Mesenchymal stem cell (in vitro differentiated cells and primary cell): ENCODE data around the gene ATP5F1D.

Experiments used
- DNase-seq: peaks from one replicate; pipeline ENCODE4 v3.0.0-alpha.2; 2013
- H2AFZ ChIP-seq: one replicate; pipeline ENCODE4 v1.6.1; 2013; ENCODE audit warnings: low read depth, mild to moderate bottlenecking, control low read depth, inconsistent platforms, low read length, moderate library complexity
- H2AK5ac ChIP-seq: 2 replicates; pipeline ENCODE4 v1.6.1; 2013; ENCODE audit warnings: low read length, moderate library complexity, mild to moderate bottlenecking, inconsistent platforms; ENCODE audit not compliant: severe bottlenecking
- H2BK120ac ChIP-seq: one replicate; pipeline ENCODE4 v1.6.1; 2013; ENCODE audit warnings: low read depth, mild to moderate bottlenecking, inconsistent platforms, low read length, moderate library complexity
- H2BK12ac ChIP-seq, 2 experiments: one replicate each; pipeline ENCODE4 v1.6.1; 2013; ENCODE audit warnings: inconsistent platforms in 2 of 2, low read length in 2 of 2, mild to moderate bottlenecking in 2 of 2, moderate library complexity in 2 of 2, control low read depth in 1 of 2
- H2BK15ac ChIP-seq: one replicate; pipeline ENCODE4 v1.6.1; 2013; ENCODE audit warnings: mild to moderate bottlenecking, low read depth, inconsistent platforms; ENCODE audit not compliant: poor library complexity, severe bottlenecking
- H2BK5ac ChIP-seq: 2 replicates; pipeline ENCODE4 v1.6.1; 2013; ENCODE audit warnings: low read depth, mild to moderate bottlenecking, low read length, control low read depth, inconsistent platforms; ENCODE audit not compliant: poor library complexity, severe bottlenecking
- H3K14ac ChIP-seq, 2 experiments: one replicate each; pipeline ENCODE4 v1.6.1; 2013; ENCODE audit warnings: inconsistent platforms in 2 of 2, low read length in 2 of 2, control low read depth in 1 of 2, mild to moderate bottlenecking in 1 of 2, moderate library complexity in 1 of 2
- H3K18ac ChIP-seq, 2 experiments: one replicate each; pipeline ENCODE4 v1.6.1; 2013; ENCODE audit warnings: inconsistent platforms in 2 of 2, low read length in 2 of 2, control low read depth in 1 of 2, low read depth in 1 of 2, mild to moderate bottlenecking in 1 of 2
- H3K23ac ChIP-seq, 2 experiments: one replicate each; pipeline ENCODE4 v1.6.1; 2013; ENCODE audit warnings: inconsistent platforms in 2 of 2, low read length in 2 of 2, mild to moderate bottlenecking in 2 of 2, moderate library complexity in 2 of 2, control low read depth in 1 of 2
- H3K27ac ChIP-seq: 2 replicates; pipeline ENCODE4 v1.5.1; 2013; ENCODE audit warnings: mild to moderate bottlenecking, moderate library complexity, low read length, control low read depth, inconsistent platforms; ENCODE audit not compliant: poor library complexity, severe bottlenecking
- H3K27me3 ChIP-seq, 2 experiments: 2 replicates each; pipeline versions ENCODE4 v1.6.1 to v1.7.0; 2013; ENCODE audit warnings: low read length in 2 of 2, mild to moderate bottlenecking in 2 of 2, moderate library complexity in 2 of 2, control low read depth in 1 of 2, inconsistent platforms in 1 of 2; ENCODE audit not compliant: control insufficient read depth in 1 of 2, insufficient read depth in 1 of 2
- H3K36me3 ChIP-seq, 2 experiments: 2 replicates each; pipeline versions ENCODE4 v1.6.1 to v1.7.0; 2013; ENCODE audit warnings: low read length in 2 of 2, control low read depth in 1 of 2, inconsistent platforms in 1 of 2, low read depth in 1 of 2, mild to moderate bottlenecking in 1 of 2; ENCODE audit not compliant: insufficient read depth in 2 of 2, control insufficient read depth in 1 of 2
- H3K4ac ChIP-seq, 2 experiments: one replicate each; pipeline ENCODE4 v1.6.1; 2013; ENCODE audit warnings: inconsistent platforms in 2 of 2, low read length in 2 of 2, mild to moderate bottlenecking in 2 of 2, moderate library complexity in 2 of 2, control low read depth in 1 of 2, low read depth in 1 of 2
- H3K4me1 ChIP-seq: 2 replicates; pipeline ENCODE4 v1.6.1; 2013; ENCODE audit warnings: low read depth, low read length, control low read depth; ENCODE audit not compliant: control insufficient read depth, insufficient read depth
- H3K4me2 ChIP-seq: 2 replicates; pipeline ENCODE4 v1.6.1; 2013; ENCODE audit warnings: low read length, mild to moderate bottlenecking, inconsistent platforms; ENCODE audit not compliant: poor library complexity, severe bottlenecking
- H3K4me3 ChIP-seq, 2 experiments: 2 replicates each; pipeline versions ENCODE4 v1.5.1 to v1.7.0; 2013; ENCODE audit warnings: low read length in 2 of 2, mild to moderate bottlenecking in 2 of 2, control low read depth in 1 of 2, low read depth in 1 of 2; ENCODE audit not compliant: insufficient read depth in 1 of 2
- H3K79me1 ChIP-seq: replicated peaks from 2 replicates; pipeline ENCODE4 v1.6.1; 2013; ENCODE audit warnings: mild to moderate bottlenecking, control low read depth, low read length, inconsistent platforms; ENCODE audit not compliant: poor library complexity, severe bottlenecking
- H3K9ac ChIP-seq: 2 replicates; pipeline ENCODE4 v1.7.0; 2013; ENCODE audit warnings: mild to moderate bottlenecking, low read length, moderate library complexity
- H3K9me3 ChIP-seq: 2 replicates; pipeline ENCODE4 v1.7.0; 2013; ENCODE audit warnings: mild to moderate bottlenecking, low read length; ENCODE audit not compliant: control insufficient read depth
- H4K8ac ChIP-seq: one replicate; pipeline ENCODE4 v1.6.1; 2013; ENCODE audit warnings: inconsistent platforms, mild to moderate bottlenecking, low read length, moderate library complexity
- H4K91ac ChIP-seq: one replicate; pipeline ENCODE4 v1.6.1; 2013; ENCODE audit warnings: mild to moderate bottlenecking, low read length, inconsistent platforms
- WGBS: methylation state at CpG from one replicate; pipeline ENCODE4 v1.1.7; 2013; ENCODE audit warnings: mixed read lengths; 5-methylcytosine and 5-hydroxymethylcytosine counted together

Gene ATP5F1D

DNA sequence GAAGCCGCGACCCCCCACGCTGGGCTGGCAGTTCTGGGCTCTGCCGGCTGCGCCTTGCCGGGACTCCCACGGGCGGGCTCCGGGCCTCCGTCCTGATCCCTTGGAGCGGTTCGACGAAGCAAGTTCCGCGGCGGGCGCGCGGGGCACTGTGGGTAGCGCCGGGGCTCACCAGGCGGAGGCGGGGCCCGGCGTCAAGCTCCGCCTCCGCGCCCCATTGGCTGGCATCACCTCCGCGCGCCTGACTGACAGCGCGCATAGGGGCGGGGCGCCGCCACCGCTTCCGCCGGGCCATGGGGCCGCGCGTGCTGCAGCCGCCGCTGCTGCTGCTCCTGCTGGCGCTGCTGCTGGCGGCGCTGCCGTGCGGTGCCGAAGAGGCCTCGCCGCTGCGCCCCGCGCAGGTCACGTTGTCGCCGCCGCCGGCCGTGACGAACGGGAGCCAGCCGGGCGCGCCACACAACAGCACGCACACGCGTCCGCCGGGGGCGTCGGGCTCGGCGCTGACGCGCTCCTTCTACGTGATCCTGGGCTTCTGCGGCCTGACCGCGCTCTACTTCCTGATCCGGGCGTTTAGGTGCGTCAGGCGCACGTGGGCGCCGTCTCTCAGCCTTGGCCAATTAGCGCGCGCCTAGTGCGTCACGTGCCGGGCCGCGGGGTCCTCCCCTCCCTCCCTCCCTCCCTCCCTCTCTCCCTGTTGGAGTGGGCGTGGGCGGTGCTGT lies 33.9 kb downstream of the ATP5F1D start, which contains the start of gene FAM174C:
Gene FAM174C, plus strand, starts transcription at position 271 of the 716 bp plus-strand sequence. Its CDS starts 20 bp downstream, at position 291.
- Histone ChIP-seq H3K9me3 (no peaks in the 10 kb centered on the region), H2AK5ac (peak within 1 kb of the TSS; percentile 38), H3K18ac (peak within 1 kb of the TSS; percentile 98 to 99), H2AFZ (no peak within 1 kb of the TSS), H3K4me2 (peak within 1 kb of the TSS; percentile 92), H3K14ac (peak within 1 kb of the TSS in 1 of 2 experiments; percentile 98), H2BK120ac (peak within 1 kb of the TSS; percentile 91), H3K23ac (peak within 1 kb of the TSS in 1 of 2 experiments; percentile 87), H3K27me3 (no peaks in the 10 kb centered on the region), H3K4ac (peak within 1 kb of the TSS; percentile 98 to 100), H2BK5ac (peak within 1 kb of the TSS; percentile 90), H2BK12ac (peak within 1 kb of the TSS; percentile 9 to 67), H3K36me3 (peaks cover 62 to 81% of the 10 kb centered on the region in 2 experiments), H2BK15ac (peak within 1 kb of the TSS; percentile 86), H3K9ac (peak within 1 kb of the TSS; percentile 94), H3K4me3 (peak within 1 kb of the TSS; percentile 84 to 88), H3K27ac (peak within 1 kb of the TSS; percentile 58), H4K8ac (peak within 1 kb of the TSS; percentile 99), H3K79me1 (peaks cover 22% of the 10 kb centered on the region), H3K4me1 (peaks cover 47% of the 10 kb centered on the region), H4K91ac (peak within 1 kb of the TSS; percentile 99)
- DNase-seq: peak; percentile 98
- WGBS: under 1% methylated on average over 50 of the region's 98 CpGs

DNA sequence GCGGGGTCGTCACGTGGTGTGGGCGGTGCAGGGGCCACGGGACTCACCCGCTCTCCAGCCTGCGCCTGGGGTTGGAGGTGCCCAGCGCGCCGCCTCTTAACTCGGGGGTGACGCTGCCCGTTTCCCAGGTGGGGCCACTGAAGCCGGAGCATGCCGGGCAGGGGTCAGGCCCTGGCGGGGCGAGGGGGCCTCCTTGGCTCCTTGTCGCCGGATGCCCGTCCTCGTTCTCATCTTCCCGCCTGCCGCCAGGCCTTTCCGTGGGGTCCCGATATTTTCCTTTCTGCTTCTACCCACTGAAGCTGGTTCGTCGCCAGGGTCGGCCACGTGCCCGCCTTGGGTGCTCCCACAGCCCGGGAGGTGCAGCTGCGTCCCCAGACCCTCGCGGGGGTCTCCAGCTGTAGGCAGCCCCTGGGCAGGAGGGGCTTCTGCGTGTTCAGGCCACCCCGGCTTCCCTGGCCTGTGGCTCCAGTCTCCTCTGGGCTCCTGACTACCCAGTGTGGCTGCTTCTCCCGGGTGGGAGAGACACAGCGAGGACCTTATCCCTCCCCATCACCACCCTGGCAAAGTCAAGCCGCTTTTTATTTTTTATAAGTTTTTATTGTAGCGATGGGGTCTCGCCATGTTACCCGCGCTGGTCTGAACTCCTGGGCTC lies 34.6 kb downstream of the ATP5F1D start:
- peak overlapping the region; percentile 2 for H2AK5ac ChIP-seq
- 17% methylated on average over 42 of the region's 43 CpGs for WGBS
- peak overlapping the region; percentile 92 for H3K4me2 ChIP-seq
- H3K4ac ChIP-seq: peak overlapping the region; percentile 56 to 73
- peak overlapping the region; percentile 85 for H2BK15ac ChIP-seq
- peak overlapping the region; percentile 79 for H2BK120ac ChIP-seq
- H3K27ac ChIP-seq: peak overlapping the region; percentile 58
- DNase-seq: no peak
- peaks cover 22% of the 10 kb centered on the region for H3K79me1 ChIP-seq
- peaks cover 41% of the 10 kb centered on the region for H3K4me1 ChIP-seq
- H4K8ac ChIP-seq: peak overlapping the region; percentile 78
- peak overlapping the region; percentile 94 for H3K9ac ChIP-seq
- H3K9me3 ChIP-seq: no peaks in the 10 kb centered on the region
- H3K23ac ChIP-seq: peak overlapping the region in 1 of 2 experiments; percentile 87
- peak overlapping the region; percentile 82 to 84 for H3K18ac ChIP-seq
- no peaks in the 10 kb centered on the region for H3K27me3 ChIP-seq
- H3K14ac ChIP-seq: peak overlapping the region in 1 of 2 experiments; percentile 98
- H2AFZ ChIP-seq: no peak overlapping the region
- peaks cover 57 to 83% of the 10 kb centered on the region in 2 experiments for H3K36me3 ChIP-seq
- peak overlapping the region; percentile 65 to 88 for H3K4me3 ChIP-seq
- H2BK5ac ChIP-seq: no peak overlapping the region
- peak overlapping the region; percentile 7 to 9 for H2BK12ac ChIP-seq
- peak overlapping the region; percentile 85 for H4K91ac ChIP-seq

DNA sequence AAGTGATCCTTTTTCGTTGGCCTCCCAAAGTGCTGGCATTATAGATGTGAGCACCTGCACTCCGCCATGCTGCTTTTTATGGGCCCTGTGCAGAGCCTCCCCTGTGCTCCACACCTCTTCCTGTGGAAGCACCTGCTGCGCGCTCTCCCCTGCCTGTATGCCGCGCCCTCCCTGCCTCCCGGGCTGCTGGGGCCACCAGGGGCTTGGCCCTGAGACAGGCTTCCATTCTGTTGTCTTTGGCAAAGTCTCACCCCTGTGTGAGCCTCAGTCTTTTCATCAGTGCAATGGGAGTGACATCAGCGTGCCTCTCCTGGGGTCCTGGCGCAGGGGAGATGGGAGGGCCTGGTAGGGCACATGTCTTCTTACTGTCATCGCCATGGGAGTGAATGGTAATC lies 35.1 kb downstream of the ATP5F1D start:
- H2BK12ac ChIP-seq: no peak overlapping the region
- no peaks in the 10 kb centered on the region for H3K9me3 ChIP-seq
- peaks cover 22% of the 10 kb centered on the region for H3K79me1 ChIP-seq
- H3K14ac ChIP-seq: no peak overlapping the region
- H3K4me3 ChIP-seq: peak overlapping the region; percentile 65 to 88
- peaks cover 36% of the 10 kb centered on the region for H3K4me1 ChIP-seq
- H3K36me3 ChIP-seq: peaks cover 52 to 78% of the 10 kb centered on the region in 2 experiments
- H3K18ac ChIP-seq: peak overlapping the region in 1 of 2 experiments; percentile 28
- no peak overlapping the region for H2AK5ac ChIP-seq
- no peak overlapping the region for H2BK15ac ChIP-seq
- peak overlapping the region; percentile 4 for H4K91ac ChIP-seq
- DNase-seq: no peak
- no peak overlapping the region for H2AFZ ChIP-seq
- no peak overlapping the region for H2BK120ac ChIP-seq
- peak overlapping the region; percentile 92 for H3K4me2 ChIP-seq
- peak overlapping the region; percentile 94 for H3K9ac ChIP-seq
- peak overlapping the region in 1 of 2 experiments; percentile 3 for H3K23ac ChIP-seq
- H3K27ac ChIP-seq: no peak overlapping the region
- no peak overlapping the region for H3K4ac ChIP-seq
- WGBS: 80% methylated on average over 10 of the region's 10 CpGs
- no peak overlapping the region for H2BK5ac ChIP-seq
- H3K27me3 ChIP-seq: no peaks in the 10 kb centered on the region
- no peak overlapping the region for H4K8ac ChIP-seq

GRCh38 chr19:1277061-1277460 lies 35.5 kb downstream of the ATP5F1D start:
- no peaks in the 10 kb centered on the region for H3K9me3 ChIP-seq
- no peak overlapping the region for H4K91ac ChIP-seq
- H2BK15ac ChIP-seq: no peak overlapping the region
- peaks cover 22% of the 10 kb centered on the region for H3K79me1 ChIP-seq
- H3K4ac ChIP-seq: no peak overlapping the region
- H2BK120ac ChIP-seq: no peak overlapping the region
- WGBS: 95% methylated on average over 14 of the region's 15 CpGs
- no peak for DNase-seq
- H3K18ac ChIP-seq: no peak overlapping the region
- H2BK5ac ChIP-seq: no peak overlapping the region
- peak overlapping the region in 1 of 2 experiments; percentile 88 for H3K4me3 ChIP-seq
- H3K4me2 ChIP-seq: no peak overlapping the region
- peak overlapping the region in 1 of 2 experiments; percentile 15 for H2BK12ac ChIP-seq
- no peak overlapping the region for H2AK5ac ChIP-seq
- no peaks in the 10 kb centered on the region for H3K27me3 ChIP-seq
- H3K4me1 ChIP-seq: peaks cover 31% of the 10 kb centered on the region
- no peak overlapping the region for H2AFZ ChIP-seq
- H3K14ac ChIP-seq: no peak overlapping the region
- peak overlapping the region; percentile 94 for H3K9ac ChIP-seq
- H4K8ac ChIP-seq: no peak overlapping the region
- H3K36me3 ChIP-seq: peaks cover 48 to 74% of the 10 kb centered on the region in 2 experiments
- no peak overlapping the region for H3K23ac ChIP-seq
- H3K27ac ChIP-seq: no peak overlapping the region
